HPDE6-E6E7 (cell line): ENCODE results near the gene SPPL3.
"Not testable (repeated sequence)": the region's sequence is repeated elsewhere in the genome, so short reads cannot be mapped to it uniquely, and the experiment has no call there.

Source experiments
- DNase-seq: peaks from one replicate; pipeline ENCODE4 v3.0.0; 2011; ENCODE audit warnings: missing footprints; ENCODE audit errors: extremely low spot score

SPPL3 gene

DNA sequence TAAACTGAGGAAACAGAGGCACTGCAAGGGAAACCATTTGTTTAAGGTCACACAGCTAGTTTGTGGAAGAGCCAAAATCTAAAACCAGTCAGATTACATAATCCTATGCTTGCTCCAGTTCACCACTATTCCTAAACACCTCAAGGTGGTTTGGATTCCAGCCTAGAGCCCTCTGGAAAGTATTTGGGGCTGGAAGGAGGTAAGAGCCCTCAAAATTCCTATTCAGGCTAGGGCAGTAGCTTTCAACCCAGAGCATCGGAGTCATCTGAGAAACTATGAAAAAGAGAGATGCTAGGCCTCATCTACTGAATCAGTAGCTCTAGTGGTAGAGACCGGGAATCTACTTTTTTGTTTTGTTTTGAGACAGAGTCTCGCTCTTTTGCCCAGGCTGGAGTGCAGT, 16.0 kb upstream of the SPPL3 start:
- DNase-seq: no peak

DNA sequence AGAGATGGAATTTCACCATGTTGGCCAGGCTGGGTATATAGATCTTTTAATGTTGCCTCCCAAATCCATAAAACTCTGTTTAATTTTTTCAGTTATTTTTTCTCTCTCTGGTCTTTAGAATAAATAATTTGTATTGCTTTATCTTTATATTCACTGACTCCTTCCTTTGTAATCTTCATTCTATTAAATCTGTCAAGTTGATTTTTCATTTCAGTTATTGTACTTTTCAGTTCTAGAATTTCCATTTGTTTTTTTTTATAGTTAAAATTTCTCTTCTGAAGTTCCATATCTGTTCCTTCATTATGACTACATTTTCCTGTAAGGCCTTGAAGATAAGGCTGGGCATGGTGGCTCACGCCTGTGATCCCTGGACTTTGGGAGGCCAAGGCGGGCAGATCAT, 13.6 kb upstream of the SPPL3 start:
- no peak for DNase-seq

DNA sequence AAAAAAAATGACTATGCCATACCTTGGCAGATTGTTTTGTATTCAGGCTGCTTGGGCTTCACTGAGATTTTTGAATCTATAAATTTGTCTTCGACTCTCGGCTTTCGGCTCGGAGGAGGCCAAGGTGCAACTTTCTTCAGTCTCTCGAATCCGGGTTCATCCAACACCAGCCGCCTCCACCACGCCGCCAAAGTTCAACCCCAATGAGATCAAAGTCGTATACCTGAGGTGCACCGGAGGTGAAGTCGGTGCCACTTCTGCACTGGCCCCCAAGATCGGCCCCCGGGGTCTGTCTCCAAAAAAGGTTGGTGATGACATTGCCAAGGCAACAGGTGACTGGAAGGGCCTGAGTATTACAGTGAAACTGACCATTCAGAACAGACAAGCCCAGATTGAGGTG, 12.4 kb upstream of the SPPL3 start:
- no peak for DNase-seq

DNA sequence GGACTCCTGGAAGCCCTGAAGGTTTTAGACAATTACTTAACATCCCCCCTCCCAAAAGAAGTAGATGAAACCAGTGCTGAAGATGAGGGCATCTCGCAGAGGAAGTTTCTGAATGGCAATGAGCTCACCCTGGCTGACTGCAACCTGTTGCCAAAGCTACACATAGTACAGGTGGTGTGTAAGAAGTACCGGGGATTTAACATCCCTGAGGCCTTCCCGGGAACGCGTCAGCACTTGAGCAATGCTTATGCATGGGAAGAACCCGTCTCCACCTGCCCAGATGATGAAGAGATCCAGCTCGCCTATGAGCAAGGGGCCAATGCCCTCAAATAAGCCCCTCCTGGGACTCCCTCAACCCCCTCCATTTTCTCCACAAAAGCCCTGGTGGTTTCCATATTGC, 10.6 kb upstream of the SPPL3 start:
- DNase-seq: peak; percentile 97

DNA sequence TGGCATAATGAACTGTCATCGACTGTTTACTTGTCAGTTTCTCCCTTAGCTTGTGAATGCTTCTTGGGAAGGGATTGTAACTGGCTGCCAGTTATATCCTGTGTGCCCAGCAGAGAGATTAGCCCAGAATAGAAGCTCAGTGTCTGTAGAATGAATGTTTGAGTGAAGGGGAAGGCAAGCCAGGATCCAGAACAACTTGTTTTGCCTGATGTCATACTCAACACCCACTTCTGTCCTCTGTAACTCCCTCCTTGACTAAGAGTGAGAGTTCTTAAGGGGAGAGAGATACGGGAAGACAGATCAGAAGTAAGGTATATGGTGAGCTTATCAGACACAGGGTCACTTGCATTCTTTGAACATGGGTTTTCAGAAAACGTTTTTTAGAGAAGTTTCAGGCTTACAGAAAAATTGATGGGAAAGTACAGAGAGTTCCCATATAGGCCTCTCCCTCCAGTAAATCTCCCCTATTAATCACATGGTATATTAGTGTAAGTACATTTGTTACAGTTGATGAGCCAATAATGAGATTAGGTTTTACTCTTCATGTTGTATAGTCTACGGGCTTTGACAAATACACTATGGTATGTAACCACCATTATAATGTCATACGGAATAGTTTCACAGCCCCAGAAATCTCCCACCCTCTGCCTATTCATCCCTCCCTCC, 5.6 kb upstream of the SPPL3 start:
- no peak for DNase-seq

DNA sequence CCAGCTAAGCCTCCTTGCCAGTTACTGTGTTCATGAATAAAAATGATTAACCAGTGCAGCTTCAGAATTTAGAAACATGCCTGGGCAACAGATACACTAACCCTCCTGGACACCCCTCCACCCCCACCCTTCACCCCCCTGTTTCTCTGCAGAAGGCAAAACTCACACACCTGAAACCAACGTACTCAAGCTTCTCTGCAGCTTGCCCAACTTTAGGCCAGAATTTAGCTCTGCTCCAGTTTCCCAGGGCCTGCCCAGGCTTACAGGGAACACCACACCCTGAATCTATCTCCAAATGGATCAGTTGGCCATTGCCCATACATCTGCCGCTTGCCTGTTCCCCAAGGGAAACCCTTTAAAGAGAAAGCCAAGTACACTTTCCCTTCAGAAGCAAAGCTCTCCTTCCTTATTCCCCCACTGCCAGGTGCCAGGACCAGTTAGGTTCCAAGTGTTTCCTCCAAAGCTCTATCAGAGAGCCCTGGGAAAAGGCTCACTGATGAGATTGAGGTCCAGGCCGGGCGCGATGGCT, 1.8 kb upstream of the SPPL3 start:
- no peak for DNase-seq

DNA sequence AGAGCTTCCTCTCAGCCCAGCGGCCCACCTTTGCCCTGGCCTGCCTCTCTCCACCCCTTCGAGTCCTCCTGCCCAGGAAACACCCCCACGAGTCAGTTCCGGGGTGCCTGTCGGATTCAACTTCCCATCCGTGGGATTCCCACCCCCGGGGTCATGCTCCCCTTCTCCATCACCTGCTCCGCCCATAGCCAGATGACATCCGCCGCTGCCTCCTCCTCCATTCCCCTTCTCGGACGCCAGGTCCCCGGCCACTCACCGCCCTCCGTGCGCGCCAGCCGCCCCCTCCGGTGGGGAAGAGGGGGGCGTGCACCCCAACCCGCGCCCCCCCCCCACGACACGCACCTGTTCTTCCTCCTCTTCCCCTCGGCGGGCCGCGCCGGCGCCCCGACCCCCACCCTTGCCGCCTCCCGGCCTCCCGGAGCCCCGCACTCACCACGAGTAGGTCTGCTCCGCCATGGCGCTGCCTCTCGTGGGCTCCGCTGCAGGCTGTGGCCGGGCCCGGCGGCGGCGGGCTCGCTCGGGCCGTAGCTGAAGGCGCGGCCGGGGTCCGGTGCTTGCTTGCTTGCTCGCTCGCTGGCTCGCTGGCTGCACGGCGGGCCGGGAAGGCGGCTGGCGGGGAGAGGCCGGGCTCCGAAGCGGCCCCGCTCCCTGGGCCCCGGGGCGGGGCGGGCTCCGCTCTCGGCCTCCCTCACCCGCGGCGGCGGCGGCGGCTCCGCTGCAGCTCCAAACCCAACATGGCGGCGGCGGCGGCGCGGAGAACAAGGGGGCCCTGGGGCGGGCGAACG, 554 bp downstream of the SPPL3 start:
- DNase-seq: no peak

DNA sequence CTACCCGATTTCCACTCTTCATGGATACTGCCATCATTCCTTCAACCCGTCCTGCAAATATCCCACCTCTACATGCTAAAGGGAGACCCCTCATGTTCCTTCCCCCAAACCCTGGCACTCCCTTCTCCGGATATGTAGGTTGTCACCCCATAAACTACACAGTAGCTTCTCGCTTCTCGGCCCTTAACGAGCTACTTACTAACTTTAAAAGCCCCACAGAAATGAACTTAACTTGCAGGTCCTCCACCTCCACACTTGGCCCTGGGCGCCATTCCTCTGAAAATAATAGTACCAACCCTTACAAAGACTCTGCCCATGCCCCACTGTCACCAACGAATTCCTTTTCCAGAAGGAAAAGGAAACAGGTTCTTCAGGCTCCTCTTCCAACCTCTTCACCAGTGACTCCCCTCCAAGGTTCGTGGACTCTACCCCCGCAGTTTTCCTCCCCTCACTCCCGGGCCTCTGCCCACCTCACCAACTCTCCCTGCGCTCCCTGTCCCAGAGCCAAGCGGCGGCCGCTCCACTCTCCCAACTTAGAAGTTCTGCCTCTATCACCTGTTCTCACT, 1.2 kb downstream of the SPPL3 start:
- no peak for DNase-seq

DNA sequence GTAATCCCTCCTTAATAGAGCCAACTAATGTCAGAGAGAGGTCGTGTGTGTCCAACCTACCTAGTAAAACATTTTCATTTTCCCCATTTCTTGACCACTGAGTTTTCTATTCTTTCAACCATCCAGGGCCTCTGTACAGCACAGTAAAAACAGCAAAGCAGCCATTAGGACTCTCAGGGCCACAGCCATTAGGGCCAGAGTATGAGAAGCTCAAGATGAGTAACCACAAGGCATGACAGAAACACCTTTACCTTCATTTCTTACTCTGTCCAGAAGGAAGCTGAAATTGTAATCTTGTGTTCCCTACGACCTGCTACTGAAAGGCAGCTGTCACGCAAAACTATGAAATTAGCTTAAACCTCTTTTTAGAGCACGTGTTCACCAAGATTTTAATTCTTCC, 2.3 kb downstream of the SPPL3 start:
- DNase-seq: no peak

DNA sequence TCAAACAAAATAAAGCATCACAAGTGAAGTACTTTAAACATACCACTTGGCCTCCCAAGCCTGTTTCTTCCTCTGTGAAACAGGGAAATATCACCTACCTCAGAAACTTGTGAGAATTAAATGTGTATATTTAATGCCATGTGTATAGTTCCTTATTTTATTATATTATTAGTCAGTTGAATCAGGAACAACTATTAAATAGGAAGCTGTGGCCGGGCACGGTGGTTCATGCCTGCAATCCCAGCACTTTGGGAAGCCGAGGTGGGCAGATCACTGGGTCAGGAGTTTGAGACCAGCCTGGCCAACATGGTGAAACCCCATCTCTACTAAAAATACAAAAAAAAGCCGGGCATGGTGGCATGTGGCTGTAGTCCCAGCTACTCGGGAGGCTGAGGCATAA, 3.1 kb downstream of the SPPL3 start:
- DNase-seq: not testable (repeated sequence)

DNA sequence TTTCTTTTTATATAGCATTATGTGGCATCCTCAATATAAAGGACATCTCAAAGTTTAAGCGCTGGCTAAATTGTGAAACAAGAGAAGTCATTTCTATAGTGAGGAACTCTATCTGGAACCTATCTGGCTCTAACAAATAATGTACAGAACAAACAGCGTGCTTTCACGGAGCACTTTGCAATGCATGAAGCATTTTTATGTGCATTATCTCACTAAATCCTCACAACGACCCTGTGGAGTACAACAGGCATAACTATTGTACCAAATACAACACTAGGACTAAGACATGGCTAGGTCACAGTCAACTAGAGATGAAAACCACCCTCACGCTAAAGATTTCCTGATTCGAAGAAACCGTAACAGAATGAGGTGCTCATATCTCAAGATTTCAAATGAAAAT, 8.6 kb downstream of the SPPL3 start:
- DNase-seq: no peak

DNA sequence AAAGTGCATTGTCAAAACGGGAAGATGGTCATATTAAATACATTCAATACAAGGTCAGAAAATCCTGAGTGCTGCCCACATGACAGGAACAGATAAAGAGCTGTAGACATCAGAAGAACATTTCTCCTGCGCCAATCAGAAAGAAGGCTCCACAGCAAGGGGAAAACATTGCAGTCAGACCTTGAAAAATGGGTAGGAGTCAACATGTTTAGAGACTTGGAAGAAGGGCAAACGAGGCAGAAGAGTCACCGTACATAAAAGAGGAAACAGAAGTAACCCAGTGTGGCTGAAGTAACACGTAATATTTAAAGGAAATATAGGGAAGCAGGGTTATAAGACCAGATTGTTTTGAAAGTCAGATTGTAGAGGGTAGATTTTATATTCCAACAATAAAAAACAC, 11.9 kb downstream of the SPPL3 start:
- DNase-seq: no peak

DNA sequence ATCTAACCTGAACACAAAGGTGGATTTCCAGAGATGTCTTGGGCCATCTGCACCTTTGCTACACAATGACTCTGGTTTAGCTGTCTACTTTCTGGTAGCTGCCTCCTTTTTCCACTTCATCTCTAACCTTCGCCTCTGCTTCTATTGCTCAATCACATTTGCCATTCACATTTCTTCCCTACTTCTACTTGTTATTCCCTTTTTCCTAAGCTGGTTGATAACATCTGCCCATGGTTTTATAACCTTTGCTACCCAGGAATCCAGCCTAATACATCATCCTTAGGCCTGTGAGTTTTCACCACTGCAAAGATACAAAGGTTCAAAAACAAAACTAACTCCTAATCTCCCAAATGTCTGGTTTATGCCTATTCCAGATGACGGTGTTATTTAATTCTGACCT, 13.2 kb downstream of the SPPL3 start:
- DNase-seq: no peak

DNA sequence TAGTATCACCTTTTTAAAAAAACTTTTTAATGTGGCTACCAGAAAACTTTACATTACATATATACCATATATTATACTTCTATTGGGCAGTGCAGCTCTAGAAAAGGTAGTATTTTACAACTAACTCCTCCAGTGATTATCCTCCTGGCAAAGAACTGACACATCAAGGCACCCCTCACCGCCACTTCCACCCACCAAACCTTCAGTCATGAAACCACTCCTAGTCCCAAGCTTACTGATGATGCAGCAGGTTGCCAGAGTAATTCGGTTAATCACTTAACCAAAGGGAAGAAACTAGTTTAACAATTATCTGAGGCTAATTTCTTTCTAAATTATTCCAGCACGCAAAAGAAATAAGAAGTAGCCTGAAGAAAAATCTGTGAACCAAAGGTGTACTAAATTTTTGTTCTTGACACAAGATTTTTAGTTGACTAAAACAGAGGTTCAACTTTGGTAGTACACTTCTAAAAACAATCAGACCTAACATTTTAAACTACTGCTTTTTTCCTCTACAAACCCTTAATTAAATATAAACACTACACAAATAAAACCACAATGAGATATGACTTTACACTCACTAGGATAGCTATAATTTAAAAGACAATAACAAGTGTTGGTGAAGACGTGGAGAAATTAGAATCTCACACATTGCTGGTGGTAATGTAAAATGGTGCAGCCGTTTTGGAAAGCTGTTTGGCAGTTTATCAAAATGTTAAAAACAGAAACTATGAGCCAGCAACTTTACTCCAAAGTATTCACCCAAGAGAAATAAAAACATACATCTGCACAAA, 16.7 kb downstream of the SPPL3 start:
- no peak for DNase-seq

DNA sequence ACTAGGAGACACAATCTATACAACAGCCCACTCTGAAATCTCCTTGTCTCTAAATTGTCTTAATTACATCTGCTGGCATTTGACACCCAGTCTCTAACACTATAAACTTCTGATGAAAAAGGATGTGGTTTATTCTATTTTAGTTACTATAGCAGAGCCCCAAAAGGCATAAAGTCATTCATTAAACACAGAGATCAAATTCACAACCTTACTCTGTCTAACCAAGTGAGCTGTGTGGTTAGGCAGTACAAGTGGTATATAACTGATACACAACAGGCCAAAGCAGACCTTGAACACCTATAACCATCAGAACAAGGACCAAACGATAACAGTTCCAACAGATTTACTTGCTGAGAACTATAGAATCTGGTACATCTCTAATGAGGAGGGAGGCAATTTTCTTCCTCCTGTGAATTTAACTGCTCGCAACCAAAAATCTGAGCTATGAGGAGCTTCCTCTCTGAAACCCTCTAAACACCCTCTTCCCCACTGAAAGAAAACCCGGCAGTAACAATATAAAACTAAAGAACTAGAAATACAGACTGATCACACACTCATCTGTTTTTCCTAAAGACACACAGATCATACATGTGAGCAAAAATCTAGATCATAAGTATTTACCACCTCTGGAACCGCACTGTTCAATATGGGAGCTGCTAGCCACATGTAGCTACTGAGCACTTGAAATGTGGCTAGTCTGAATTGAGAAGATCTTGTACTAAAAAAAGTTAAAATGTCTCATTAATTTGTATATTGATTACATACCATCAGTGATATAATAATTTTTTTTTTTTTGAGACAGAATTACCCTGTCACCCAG, 17.7 kb downstream of the SPPL3 start:
- DNase-seq: no peak

DNA sequence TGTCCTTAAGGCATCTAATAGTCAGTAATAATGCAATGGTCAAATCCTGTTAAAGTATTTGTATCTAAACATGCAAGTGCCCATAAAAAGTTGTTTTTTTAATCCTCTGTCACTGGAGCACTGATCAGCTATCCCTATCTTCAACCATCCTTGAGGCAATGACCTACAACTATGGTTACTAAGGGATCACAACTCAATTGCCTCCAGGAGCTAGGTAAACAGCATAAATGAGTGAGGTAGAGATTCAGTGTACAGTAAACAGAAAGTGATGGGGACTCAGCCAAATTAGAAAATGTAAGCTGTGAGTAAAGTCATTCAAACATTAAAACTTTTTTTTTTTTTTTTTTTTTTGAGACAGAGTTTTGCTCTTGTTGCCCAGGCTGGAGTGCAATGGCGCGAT, 18.6 kb downstream of the SPPL3 start:
- no peak for DNase-seq

DNA sequence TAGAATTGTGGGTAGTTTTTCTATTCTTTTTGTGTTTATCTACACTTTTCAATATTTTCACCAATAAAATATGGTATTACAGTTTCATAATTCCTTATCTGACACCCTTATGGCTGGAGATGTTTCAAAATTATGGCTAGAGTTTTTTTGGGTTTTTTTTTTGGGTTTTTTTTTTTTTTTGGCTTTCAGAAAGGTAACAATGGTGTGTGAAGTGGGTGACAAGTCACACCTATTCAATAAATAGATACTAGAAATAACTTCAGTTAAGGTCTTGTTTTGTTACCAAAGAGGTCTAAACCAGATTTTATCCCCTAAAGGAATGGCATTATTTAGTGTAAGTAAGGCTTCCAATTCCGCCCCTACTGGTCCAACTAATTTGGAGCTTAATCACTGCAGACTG, 19.5 kb downstream of the SPPL3 start:
- DNase-seq: no peak

DNA sequence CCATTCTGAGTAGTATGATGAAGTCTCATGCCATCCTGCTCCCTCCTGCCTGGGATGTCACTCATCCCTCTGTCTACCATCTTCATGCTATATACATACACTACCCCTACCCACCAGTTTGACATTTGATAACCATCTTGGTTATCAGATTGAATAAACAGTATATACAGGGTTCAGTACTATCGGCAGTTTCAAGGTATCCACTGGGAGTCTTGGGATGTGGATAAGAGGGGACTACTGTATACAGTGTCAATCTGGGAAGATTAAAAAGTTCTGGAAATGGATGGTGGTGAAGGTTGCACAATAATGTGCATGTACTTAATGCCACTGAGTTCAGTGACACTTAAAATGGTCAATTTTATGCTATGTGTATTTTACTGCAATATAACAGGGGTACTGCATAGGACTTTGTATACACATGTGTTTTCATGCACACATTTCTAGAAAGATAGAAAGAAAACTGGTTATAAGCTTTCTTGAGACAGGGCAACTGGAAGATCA, 22.1 kb downstream of the SPPL3 start:
- no peak for DNase-seq

DNA sequence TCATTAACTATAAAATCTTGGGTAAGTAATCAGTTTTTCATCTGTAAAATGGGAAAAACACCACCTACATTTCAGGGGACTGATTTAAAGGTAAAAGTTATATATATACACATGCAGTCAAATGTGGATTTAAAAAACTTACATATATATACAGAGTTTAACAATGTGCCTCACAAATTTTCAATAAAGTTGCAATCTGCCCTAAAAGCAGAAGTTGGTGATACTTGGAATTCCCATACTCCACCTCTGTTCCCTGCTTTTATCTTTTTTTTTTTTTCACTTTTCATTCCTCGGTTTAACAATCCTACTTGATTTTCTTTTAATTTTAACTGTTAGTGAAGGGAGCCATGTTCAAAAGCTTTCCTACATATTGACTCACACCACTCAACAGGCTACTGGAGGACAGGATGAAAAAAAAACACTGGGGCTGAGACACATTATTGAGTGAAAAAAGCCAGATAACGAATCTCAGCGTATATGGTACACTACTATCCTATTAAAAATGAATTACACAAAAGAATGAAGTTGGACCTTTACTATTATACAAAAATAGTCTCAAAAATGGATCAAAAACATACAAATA, 24.3 kb downstream of the SPPL3 start:
- DNase-seq: no peak

DNA sequence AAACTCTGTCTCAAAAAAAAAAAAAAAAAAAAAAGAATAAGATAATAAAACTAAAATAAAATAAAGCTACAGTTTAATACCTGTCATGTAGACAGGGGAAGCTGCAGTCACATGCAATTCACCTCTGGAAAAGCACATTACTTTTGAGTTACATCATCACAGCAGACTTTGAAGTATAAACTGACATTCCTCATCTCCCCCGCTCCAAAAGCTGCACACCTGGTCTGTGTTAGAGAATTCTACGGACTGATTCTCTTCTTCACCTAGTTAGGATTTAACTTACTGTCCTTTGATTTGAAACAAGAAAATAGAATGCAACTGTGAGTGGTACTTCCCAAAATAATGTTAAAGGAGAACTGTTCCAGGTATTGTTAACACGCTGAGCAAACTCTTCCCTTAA, 25.1 kb downstream of the SPPL3 start:
- DNase-seq: no peak
